LNCAP (cell line): Measurements from ENCODE around the gene CBR3.

Source experiments
- TF ChIP-seq, protein P1 (sequence below): fragments of 450-650 bp; IDR thresholded peaks from 2 replicates; pipeline ENCODE4 v1.5.1; 2017; ENCODE audit warnings: mild to moderate bottlenecking

The CBR3 gene

DNA sequence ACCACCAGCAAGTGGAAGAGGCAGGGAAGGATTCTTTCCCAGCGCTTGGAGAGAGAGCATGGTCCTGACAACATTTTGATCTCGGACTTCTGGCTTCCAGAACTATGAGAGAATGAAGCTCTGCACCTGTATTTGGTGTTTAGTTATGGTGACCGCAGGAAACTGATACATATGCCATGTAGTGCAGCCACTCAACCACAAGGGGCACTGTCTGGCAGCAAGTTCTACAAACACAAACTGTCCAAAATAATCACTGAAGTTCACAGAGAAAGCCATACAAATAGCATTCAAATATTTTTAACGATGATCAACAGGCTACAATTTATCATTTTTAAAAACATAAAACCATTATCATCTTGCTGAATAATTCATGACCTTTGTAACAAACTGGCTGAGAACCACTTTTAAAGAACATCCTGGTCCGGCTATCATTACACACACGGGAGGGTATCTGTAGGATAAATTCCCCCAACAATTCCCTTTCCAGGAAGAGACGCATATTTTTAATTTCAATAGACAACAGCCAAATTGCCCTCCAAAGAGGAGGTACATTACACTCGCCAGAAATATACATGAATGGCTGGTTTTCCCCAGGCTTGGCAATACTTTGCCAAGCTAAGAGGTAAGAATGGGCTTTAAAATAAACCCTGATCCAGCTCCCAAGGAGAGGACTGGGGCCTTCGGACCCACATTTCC lies 9.2 kb upstream of the CBR3 start:
- TF ChIP-seq, protein P1, sequence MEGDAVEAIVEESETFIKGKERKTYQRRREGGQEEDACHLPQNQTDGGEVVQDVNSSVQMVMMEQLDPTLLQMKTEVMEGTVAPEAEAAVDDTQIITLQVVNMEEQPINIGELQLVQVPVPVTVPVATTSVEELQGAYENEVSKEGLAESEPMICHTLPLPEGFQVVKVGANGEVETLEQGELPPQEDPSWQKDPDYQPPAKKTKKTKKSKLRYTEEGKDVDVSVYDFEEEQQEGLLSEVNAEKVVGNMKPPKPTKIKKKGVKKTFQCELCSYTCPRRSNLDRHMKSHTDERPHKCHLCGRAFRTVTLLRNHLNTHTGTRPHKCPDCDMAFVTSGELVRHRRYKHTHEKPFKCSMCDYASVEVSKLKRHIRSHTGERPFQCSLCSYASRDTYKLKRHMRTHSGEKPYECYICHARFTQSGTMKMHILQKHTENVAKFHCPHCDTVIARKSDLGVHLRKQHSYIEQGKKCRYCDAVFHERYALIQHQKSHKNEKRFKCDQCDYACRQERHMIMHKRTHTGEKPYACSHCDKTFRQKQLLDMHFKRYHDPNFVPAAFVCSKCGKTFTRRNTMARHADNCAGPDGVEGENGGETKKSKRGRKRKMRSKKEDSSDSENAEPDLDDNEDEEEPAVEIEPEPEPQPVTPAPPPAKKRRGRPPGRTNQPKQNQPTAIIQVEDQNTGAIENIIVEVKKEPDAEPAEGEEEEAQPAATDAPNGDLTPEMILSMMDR, result peak; percentile 89

DNA sequence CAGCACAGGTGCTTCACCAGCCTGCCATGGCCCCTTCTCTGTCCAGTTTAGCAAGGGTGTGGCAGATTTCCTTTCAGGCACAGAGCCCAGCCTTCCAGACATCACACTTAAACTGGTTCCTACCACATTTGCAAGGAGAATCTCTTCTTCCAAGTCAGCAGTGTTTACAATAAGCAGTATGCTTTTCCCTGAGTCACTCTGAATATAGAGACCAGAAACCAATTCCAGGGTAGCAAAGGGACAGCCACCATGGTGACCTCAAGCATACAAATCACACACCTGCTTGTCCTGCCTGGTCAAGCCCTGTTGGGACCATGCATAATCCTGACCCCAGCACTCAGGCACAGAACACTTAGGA lies 8.7 kb upstream of the CBR3 start:
- TF ChIP-seq, protein P1, result no peak

DNA sequence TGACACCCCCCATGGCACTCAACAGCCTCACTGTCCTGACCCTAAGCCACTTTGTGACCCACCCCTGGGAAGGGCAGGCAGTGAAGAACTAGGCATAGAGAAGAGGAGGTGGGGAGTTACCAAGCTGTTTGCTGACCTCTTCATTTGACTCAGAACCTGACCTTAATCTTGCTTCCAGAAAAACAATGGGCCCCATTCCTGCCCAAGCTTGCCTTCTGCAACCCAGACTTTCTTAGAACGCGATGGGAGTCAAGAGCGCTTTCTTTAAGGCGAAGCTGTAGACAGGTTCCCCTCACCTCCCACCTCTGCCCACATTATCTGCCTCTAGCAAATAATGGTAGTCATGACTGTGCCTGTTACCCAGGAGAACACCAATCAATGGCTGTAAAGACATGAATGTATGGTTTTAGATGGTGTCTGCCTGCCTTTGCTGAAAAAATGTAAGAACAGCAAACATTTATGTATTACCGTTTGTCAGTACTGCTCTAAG lies 8.2 kb upstream of the CBR3 start:
- TF ChIP-seq, protein P1, result no peak

DNA sequence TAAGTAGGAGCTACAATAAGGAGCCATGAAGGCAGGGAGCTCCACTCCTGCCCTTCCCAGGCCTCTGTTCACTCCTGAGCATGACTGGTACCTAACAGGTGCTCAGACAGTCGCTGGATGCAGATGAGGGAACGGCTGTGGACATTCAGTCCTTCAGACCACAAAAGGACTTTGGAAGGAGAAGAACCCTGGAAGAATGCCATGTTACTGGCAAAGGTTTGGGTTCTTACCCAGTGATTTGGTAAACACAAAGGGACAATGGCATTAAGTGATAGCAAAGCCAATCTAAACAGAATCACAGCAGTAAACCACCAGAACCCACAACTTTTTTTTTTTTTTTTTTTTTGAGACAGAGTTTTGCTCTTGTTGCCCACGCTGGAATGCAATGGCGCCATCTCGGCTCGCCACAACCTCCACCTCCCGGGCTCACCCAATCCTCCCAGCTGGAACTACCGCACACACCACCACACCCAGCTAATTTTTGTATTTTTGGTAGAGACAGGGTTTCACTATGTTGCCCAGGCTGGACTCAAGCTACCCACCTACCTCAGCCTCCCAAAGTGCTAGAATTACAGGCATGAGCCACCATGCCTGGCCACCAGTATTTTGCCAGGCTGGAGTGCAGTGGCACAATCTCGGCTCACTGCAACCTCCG lies 7.5 kb upstream of the CBR3 start:
- TF ChIP-seq, protein P1, result no peak

DNA sequence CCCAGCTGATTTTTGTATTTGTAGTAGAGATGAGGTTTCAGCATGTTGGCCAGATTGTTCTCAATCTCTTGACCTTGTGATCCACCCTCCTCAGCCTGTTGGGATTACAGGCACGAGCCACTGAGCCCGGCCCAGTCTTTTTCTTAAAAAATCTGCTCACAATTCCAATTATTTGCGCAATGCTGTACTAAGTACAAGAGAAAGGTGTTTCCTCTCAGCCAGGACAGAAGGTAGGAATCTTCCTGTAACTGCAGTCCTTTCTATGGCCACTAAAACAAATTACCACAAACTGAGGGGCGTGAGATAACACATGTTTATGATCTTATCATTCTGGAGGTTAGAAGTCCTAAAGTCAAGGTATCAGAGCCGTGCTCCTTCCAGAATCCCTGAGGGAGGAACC lies 6.9 kb upstream of the CBR3 start:
- TF ChIP-seq, protein P1, result no peak

DNA sequence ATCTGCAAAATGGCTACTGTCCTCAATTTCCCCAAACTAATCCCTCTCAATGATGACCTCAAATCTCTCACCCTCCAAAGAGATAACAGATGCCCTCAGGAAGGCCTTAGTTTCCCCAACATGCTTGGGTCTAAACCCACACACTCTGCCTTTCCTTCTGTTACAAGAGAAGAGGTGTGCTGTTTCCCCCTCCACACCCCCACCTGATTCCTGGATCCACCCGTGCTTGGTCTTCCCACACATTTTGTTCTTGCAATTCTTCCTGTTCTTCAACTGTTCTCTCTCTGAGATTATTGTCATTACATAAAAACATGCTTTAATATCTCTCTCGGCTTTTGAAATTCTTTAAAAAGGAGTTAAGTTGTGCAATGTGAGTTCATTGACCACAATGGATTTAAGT lies 5.7 kb upstream of the CBR3 start:
- TF ChIP-seq, protein P1, result no peak

DNA sequence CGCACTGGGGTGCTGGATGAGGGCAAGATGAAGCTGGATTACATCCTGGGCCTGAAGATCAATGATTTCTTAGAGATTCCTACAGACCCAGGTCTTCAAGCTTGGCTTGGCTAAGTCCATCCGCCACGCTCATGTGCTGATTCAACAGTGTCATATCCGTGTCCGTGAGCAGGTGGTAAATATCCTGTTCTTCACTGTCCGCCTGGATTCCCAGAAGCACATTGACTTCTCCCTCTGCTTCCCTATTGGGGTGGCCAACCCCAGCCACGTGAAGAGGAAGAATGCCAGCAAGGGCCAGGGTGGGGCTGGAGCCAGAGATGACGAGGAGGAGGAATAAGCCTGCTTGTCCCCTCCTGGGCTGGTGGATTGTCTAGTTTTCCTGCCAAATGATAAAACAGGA lies 2.2 kb upstream of the CBR3 start:
- TF ChIP-seq, protein P1, result no peak
